ENCODE data around the gene ANKLE1.

DNA sequence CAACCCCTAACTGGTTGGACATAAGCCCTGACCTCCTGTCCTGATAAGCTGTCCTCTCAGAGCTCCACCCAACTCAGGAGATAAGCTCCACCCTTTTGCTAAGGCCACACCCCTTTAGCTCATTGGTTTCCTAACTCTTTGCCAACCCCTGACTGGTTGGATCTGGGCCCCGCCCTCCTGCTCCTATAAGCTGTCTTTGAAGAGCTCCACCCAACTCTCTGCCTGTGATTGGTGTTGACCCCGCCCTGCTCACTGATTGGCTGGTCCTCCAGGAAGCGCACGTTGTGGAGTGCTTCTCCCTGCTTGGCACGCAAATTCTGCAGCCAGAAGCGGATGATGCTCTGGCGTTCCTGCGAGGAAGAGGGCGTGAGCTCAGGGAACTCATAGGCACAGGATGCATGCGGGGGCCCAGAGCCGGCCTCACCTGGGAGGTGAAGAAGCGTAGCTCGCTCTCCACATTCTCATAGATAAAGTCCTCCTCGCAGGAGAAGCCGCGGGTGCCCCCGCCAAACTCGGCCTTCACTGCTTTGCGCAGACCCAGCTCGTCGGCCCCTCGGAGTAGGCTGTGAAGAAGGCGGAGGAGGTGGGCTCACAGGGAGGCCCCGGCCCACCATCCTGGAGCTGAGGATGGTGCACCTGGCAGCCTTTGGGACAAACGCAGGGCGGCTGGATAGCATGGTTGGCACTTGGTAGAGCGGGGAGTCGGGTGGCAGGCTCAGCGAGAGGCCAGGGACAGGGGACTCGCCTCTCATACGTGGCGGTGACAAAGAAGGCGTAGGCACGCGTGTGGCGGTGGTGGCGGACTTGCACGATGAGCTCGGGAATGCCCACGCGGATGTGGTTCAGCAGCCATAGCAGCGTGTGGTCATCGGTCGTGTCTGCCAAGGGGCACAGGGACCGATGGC lies 51.2 kb downstream of the ANKLE1 start:
- TF ChIP-seq, protein P1, sequence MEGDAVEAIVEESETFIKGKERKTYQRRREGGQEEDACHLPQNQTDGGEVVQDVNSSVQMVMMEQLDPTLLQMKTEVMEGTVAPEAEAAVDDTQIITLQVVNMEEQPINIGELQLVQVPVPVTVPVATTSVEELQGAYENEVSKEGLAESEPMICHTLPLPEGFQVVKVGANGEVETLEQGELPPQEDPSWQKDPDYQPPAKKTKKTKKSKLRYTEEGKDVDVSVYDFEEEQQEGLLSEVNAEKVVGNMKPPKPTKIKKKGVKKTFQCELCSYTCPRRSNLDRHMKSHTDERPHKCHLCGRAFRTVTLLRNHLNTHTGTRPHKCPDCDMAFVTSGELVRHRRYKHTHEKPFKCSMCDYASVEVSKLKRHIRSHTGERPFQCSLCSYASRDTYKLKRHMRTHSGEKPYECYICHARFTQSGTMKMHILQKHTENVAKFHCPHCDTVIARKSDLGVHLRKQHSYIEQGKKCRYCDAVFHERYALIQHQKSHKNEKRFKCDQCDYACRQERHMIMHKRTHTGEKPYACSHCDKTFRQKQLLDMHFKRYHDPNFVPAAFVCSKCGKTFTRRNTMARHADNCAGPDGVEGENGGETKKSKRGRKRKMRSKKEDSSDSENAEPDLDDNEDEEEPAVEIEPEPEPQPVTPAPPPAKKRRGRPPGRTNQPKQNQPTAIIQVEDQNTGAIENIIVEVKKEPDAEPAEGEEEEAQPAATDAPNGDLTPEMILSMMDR (IDR thresholded peaks at IDR 0.05) = no peak
- no peak for TF ChIP-seq POLR2A (IDR thresholded peaks at IDR 0.05)
